Body of pancreas (tissue), 4 donors: ENCODE results near the gene COL4A6.

ENCODE experiments used
- CTCF ChIP-seq, 7 experiments: fragments of 450-650 bp in 4 of 7; fragments of 200-600 bp in 3 of 7; sonication (generic) in 3 of 7; IDR thresholded peaks; one replicate each; pipeline ENCODE4 v1.5.1; 2016 to 2019; ENCODE audit warnings: antibody characterized with exemption in 7 of 7
- POLR2A ChIP-seq, 3 donors: fragments of 450-650 bp; IDR thresholded peaks; one replicate each; pipeline ENCODE4 v1.6.1; 2016; ENCODE audit warnings: antibody characterized with exemption in 3 of 3, mild to moderate bottlenecking in 2 of 3

DNA sequence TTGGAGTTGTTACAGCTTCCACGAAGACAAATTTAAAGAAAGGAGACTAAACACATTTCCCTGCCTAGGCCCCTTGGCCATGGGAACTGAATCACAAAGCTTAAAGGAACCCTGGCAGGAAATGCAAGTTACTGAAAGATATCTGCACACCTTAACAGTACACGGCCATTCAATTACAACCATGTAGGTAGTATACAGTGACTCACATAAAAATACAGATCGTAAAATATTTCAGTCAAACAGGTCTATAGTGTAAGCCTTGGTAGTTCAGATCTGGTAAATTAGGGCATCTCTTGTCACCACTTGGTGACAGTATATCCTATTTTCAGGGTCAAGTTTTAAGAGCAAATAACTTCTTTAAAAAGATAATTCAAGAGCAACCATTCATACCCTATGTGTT, 234.7 kb downstream of the COL4A6 start:
- no peak for TF ChIP-seq CTCF (IDR thresholded peaks at IDR 0.05)
- TF ChIP-seq POLR2A (IDR thresholded peaks at IDR 0.05): no peak
